NCI-H226 (cell line): ENCODE measurements around the gene AMMECR1L.
"Not testable (repeated sequence)": the region's sequence is repeated elsewhere in the genome, so short reads cannot be mapped to it uniquely, and the experiment has no call there.

Experiments
- DNase-seq: peaks from one replicate; pipeline ENCODE4 v3.0.0-alpha.2; 2015

AMMECR1L gene

DNA sequence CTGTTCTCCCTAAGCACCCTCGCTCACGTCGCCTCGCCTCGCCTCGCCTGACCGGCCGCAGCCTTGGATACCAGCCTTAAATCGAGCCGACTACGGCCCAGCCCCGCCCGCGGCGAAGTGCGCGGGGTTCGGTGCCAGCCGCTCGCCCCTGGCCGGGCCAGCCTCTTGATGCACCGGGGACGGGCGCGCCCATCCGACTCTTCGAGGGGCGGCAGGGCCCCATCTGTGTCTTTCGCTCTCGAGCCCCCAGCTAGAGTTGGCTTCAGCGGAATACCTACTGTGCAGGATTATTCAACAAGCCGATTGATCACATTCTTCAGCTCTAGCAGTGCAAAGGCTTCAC lies 808 bp upstream of the AMMECR1L start:
- not testable (repeated sequence) for DNase-seq

DNA sequence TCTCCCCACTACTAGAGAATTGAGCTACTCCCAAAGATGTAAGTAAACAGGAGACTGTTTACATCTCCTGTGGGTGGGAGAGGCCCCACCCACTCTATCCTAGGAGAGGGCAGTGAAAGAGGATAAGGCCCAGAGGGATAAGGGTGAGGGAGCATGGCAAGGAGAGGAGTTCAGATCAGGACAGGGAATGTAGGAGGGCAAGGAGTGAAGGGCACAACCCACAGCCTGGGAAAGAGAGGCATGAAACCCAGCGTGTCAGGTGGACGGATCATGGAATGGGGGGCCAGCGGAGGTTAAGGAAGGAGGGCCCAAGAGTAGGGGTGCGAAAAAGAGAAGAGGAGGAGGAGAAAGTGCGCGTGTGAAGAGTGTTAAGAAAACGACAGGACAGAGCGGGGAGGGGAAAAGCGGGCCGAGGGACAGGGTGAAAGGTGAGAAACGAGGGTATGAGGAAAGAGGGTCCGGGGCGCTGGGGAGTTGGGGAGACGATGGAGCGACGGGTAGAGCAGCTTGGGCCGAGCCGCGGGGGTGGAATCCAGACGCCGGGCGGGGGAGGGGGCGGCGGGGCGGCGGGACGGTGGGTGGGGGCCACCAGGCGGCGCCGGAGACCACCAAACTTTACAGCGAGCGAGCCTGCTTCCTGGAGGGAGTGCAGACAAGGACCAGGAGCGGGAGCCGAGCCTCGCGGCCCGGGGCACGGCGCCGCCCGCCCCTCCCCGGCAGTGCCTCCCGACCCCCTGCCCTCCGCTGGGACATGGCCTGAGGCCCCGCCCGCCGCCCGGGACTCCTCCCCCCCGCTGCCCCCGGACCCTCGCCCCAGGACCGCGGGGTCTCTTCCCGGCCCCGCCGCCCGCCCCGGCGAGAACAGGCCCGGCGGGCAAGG lies 655 bp downstream of the AMMECR1L start:
- not testable (repeated sequence) for DNase-seq

DNA sequence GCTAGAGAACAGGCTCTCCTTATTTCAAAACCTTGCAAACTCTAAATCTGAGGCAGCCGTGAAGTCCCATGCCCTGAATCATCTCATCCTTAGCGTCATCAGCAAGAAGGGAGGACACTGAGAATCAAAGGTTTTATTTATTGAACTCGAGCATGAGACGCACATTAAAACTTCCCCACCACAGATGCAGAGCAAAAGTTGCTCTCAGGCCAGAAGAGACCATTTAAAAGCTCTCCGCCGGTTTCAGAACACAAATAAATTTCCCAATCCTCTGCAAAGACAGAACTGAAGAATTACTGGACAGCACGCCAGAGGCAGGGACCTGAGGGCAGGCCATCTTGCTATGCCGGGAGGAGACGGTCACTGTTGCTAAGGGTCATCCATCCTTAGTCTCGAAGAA lies 1.3 kb downstream of the AMMECR1L start:
- DNase-seq = no peak

DNA sequence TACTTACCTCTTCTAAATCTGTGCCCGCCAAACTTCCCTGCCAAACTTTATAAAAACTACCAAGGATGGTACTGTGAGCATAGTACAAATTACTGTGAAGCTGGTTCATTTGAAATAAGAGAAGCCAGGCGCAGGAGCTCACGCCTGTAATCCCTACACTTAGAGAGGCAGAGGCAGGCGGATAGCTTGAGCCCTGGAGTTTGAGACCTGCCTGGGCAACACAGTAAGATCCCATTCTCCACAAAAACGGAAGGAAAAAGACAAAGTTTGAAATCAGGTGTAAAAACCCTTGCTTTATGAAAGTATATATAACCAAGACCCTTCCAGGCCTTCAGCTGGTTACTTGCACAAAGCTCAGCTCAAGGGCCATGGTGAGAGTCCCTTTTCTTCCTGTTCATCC lies 5.9 kb downstream of the AMMECR1L start:
- no peak for DNase-seq

DNA sequence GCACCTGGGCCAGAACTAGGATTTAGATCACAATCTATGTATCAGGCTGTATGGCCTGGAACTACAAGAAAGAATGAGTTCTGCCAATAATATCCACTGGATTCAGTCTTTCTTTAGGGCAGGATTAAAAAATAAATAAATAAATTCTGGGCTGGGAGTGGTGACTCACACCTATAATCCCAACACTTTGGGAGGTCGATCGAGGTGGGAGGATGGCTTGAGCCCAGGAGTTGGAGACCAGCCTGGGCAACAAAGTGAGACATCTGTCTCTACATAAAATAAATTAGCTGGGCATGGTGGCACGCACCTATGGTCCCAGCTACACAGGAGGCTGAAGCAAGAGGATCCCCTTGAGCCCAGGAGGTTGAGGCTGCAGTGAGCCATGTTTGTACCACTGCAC lies 8.1 kb downstream of the AMMECR1L start:
- peak; percentile 19 for DNase-seq

DNA sequence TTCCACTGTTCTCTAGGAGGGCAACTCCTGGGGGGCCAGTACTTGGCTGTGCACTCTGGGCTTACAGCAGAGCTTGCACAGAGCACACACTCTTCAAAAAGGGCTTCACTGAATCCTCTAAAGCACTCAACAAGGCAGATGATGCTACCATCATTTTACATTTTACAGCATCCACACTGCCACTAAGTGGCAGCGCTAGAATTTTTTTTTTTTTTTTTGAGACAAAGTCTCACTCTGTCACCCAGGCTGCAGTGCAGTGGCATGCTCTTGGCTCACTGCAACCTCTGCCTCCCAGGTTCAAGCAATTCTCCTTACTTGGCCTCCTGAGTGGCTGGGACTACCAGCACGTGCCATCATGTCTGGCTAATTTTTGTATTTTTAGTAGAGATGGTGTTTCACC lies 8.6 kb downstream of the AMMECR1L start:
- no peak for DNase-seq

DNA sequence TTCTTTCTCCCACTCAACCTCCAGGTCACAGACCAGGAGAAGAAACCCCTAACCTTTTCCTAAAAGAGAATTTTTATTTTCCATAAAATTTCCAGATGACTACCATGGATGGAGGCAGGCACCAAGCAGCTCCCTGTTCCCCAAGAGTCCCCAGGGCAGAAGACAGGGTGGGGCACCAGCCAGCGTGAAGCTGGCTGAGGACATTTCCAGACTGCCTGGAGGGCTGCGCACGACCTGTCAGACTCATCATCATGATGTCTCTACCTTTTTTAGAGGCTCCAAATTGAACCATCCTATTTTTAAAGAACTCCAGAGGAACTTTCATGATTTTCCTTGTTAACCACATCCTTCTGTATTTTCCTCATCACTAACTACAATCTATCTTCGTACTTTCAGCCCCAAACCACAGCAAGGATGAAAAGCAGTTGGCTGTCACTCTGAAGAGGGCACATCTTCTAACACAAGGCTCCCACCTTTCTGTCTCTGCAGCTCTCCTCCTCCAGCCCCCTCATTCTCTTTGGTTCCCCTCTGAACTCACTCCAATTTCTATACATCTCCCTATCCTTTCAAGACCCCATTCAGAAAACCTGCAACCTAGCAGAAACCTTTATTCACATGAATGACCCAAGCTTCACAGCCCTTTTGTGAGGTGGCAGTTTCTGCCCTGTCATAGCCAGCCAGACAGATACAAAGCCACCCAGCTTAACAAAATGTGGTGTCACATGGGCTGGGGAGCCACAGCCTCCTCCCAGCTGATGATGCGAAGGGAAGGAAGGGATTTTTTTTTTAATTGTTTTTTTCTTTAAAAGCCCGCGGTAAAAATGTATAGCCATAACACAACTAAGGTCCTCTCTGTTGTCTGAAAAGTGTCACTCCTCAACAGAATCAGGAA lies 11.1 kb downstream of the AMMECR1L start:
- no peak for DNase-seq

DNA sequence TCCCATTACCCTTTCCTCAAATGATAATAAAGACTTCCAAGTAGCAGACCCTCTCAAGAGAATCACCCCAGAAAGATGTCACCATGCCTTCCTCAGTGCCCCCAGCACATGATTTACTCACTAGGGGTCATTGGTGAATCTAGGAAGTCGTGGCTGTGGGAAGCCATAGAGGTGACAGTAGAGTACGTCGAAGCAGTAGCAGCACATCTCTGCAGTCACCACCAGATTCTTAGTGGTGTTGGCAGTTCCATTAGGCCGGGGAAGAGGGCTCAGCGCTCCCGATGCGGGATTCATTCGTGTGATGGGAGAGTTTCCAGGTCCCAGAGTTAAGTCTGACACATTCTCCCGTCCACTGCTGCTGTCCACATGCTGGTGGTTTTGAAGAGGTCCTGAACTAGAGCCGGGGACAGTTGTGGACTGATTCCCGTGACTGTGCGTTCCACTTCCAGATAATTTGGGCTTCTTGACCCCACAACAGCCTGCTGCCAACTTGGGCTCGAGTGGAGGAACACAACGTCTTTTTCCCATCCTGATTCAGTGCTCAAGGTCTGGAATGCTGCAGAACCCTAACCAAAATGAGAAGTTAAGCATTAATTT lies 12.0 kb downstream of the AMMECR1L start:
- DNase-seq = no peak

DNA sequence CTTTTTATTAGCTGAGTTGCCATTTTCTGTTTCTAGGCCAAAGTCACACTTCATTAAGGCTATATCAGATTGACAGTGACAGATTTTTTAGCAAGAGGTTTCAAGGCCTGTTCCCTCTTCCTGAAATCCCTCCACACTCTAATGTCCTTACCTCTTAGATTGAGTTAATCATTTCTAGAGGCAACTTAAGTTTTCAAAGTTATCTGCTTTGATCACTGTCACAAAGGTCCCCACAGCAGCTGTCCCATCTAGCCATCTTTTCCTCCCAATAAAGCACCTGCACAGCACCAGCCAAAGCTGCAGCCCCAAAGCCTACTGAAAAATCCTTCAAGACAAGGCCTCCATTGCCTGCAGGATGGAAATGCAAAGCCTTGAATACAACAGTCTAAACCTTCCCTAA lies 13.4 kb downstream of the AMMECR1L start:
- DNase-seq = no peak

DNA sequence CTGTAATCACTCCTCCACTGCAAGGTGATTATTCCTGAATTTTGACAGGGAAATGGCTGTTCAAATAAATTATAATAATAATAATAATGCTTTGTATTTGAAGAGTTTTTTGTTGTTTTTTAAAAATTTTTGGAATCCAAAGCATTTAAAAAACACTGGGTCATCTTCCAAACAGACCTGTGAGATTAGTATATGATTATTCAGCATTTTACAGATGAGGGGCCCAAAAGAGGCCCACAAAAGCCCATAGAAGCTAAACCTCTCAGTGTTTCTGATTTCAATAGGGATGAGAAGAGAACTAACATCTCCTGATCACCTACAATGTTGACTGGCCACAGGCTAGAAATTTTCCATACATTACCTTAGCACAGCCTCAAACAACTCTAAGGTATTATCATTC lies 19.8 kb downstream of the AMMECR1L start:
- DNase-seq = no peak

DNA sequence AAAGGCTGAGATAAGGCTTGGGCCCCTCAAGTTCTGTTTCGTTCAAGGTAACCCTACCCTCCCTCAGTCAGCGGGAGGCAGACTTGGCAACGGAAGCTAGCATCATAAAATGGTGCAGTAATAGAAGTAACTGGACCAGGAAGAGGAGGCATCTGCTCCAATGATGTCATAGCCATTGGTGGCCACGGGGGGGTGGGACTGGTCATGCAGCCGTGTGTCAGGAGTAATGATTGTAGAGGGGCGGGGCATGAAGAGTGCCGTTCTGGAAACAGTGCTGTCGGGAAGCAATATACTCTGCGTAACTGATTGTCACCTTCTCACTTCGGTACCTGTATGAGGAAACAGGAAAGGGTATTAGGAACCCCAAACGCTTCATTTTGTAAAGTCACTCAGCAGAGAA lies 20.9 kb downstream of the AMMECR1L start:
- DNase-seq = no peak

DNA sequence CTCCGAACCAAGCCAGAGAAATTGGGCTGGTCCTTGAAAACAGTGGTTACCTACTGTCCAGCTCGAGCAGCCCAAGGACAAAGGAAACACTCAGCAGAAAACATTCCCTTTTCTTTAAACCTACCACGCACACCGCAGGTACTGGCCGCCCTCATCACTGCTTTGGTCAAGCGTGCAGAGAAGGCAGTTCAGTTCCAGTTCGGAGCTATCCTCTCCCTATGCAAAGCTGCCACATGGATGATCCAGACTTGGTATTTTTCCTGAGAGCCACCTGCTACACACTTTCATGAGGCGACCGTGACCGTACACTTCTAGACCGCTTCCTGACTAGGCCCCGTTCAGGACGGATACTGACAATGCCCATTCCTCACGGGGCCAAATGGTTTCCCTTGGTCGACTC lies 23.5 kb downstream of the AMMECR1L start:
- DNase-seq = no peak

DNA sequence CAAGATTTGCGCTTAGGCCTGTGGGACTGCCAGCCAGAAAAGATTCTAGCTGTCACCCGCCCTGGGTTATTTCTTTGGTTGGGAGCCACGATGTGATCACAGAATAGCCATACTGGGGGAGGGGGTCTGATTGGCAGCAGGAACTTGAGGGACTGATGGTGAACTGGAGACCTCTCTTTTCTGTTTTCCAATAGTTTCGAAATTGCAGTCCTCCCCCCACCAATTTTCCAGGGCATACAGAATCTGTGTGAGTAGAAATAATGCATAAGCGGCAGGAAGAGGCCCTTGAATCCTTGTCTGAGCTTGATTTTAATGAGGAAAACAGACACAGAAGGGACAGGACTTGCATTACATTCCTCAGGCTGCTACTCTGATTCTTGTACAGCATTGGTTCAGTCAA lies 25.6 kb downstream of the AMMECR1L start:
- DNase-seq = no peak

DNA sequence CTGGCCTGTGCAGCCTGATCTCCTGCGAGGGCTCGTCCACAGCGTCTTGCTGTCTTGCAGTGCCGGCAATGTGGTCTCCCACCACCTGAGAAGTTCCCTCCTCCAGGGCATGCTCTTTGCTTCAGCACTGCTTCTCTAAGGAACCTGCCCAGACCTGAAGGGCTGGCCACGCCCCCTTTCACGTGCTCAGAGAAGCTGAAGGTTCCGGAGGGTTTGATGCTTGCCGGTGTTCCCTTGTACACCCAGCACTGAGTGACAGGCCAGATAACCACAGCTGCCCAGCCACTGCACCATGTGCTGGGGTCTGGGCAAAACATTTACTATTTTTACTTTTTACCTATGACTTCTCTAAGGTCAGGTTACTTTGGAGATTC lies 26.1 kb downstream of the AMMECR1L start:
- DNase-seq = no peak

DNA sequence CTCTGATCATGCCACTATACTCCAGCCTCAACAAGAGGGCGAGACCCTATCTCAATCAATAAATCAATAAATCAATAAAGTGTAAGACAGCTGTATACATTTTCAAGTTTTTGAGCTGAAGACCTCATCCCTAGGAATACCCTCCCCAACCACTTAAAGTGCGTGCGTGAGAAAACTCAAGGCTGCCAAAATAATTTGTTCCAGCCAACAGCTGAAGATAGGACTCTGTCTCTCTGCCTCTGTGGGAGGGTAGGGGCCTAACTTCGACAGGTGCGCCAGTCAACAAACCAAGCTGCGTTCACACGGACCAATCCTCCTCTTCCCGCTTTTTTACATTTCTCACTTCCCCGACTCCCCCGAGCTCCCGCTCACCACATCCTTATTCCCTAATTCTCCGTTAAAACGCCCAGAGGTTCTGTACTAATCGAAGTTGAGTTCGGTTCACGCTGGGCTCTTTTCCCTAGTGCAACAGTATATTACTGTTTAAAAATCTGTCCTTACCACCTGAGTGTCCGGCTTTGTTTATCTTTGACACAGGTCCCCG lies 28.4 kb downstream of the AMMECR1L start:
- no peak for DNase-seq

DNA sequence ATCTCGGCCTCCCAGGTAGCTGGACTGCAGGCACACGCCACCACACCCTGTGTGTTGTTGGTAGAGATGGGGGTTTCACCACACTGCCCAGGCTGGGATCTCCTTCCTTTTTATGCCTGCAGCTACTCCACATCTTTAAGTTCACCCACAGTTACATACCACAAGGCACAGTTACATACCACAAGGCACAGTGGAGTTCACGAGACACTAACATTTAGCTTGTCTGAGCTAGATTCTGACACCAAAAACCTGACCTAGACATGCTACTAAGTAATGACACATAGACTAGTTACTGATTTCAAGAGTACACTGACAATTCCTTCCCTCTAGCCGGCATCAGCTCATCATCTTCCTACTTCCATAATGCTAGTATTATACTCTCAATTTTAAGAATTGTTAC lies 32.1 kb downstream of the AMMECR1L start:
- DNase-seq = no peak

DNA sequence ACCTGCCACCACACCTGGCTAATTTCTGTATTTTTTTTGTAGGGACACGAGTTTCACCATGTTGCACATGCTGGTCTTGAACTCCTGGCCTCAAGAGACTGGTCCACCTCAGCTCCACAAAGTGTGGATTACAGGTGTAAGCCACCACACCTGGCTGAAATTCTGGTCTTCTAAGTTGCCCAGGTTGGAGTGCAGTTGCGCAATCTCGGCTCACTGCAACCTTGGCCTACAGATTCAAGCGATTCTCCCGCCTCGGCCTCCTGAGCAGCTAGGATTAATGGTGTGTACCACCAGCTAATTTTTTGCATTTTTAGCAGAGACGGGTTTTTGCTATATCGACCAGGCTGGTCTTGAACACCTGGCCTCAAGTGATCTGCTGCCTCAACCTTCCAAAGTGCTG lies 33.4 kb downstream of the AMMECR1L start:
- DNase-seq = no peak

DNA sequence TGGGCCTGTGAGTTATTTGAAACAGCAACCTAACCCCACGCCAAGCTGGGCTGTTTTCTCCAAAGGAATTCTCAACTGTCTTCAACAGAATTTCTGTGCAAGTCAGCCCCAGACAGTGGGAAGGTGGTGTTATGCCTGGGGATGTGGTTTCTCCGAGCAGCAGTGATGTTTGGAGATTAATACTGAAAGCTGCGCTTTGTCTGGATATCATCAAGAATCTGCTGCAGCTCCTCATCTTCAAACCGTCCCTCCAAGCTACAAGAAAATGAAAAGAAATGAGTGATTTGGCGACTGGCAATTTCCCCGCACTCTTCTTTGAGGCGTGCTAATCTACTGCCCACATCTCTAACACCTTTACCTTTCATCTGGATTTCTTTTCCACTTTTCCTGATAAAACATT lies 37.8 kb downstream of the AMMECR1L start:
- DNase-seq = no peak

DNA sequence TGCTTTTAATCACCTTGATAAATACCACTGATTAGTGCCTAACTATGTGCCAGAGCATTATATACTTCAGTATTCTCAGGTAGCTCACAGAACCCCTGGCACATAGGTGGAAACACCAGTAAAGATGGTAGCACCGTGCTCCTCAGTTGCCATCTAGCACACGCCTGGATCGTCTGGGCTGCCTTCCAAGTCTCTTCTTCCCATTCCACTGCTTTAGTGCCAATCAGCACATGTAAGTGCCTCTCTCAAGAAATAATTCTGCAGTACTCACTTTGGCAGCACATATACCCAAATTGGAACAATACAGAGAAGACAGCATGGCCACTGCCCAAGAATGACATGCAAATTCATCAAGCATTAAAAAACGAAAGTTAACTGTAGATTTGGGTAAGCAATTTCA lies 40.8 kb downstream of the AMMECR1L start:
- DNase-seq = no peak

DNA sequence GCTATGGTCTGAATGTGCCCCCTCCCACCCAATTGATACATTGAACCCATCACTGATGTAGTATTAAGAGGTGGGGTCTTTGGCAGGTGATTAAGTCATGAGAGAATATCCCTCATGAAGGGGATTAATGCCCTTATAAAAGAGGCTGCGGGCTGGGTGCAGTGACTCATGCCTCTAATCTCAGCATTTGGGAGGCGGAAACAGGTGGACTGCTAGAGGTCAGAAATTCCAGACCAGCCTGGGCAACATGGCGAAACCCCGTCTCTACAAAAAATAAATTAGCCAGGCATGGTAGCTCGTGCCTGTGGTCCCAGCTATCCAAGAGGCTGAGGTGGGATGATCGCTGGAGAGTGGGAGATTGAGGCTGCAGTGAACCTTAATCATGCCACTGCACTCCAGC lies 42.1 kb downstream of the AMMECR1L start:
- DNase-seq = peak; percentile 37

DNA sequence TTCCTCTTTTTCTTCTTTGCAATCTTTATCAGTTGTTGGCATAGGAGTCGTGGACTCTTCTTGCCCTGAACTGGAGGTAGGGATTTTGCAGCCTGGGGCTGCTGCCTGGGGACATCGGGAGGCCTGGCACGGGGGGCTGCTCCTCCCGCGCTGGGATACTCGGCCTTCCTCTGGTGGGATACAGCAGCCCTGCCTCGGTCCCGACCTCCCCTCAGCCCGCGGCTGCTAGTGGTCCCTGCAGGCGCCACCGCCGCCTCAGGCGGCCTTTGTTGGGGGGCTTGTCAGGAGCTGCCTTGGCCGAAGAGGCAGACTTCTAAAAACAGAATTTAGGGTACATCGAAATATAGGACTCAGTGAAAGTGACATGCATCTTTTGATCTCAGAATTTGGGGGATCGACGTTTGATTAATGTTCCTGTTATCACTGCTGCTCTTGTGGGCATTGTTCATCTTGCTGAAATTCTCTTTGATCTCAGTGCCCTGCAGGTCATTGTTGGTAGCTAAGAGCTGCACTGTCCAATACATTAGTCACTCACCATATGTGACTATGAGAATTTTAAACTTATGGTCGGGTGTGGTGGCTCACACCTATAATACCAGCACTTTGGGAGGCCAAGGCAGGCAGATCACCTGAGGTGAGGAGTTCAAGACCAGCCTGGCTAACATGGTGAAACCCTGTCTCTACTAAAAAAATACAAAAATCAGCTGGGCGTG lies 44.1 kb downstream of the AMMECR1L start:
- no peak for DNase-seq

DNA sequence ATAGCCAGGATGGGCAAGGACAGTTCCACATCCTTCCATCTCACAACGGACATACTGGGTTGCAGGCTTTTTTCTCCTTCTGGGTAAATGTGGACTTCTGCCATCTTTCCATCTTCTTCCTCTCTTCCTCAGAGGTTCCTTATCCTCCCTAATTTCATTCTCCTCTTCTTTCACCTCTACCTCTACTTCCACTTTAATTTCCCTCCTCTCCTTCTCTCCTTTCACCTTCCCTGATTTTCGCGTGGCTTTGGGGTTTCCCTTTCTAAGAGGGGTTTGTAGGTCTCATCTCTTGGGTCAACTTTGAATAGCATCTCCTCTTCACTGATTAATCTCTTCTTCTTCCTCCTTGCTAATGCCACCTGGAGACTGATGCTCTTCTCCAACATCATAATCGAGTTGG lies 44.9 kb downstream of the AMMECR1L start:
- no peak for DNase-seq

DNA sequence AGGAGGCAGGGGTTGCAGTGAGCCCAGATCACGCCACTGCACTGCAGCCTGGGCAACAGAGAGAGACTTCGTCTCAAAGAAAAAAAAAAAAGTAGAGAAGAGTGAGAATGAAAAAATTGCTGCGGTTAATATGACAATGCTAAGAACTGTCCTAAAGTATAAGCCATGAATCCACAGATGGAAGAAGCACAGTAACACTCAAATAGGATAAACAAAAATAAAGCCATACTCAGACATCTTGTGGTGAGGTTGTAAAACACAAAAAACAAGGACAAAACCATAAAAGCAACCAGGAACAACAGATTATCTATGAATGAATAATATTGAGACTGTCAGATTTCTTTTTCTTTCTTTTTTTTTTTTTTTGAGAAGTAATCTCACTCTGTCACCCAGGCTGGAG lies 50.8 kb downstream of the AMMECR1L start:
- no peak for DNase-seq
